Mucosa of descending colon (tissue), 3 donors: Measurements from ENCODE around the gene PI4KA. TPM values are rescaled to one million over a fixed set of nuclear protein-coding genes. Genes with fewer than 3 reads are reported as not detected.

Experiments used
- ATAC-seq: fragments of 200-7000 bp; cut with Tn5 transposase; one replicate; pipeline ENCODE4 v1.9.1; 2020; ENCODE audit warnings: mild to moderate bottlenecking, moderate library complexity
- DNase-seq, 3 donors: peaks; one replicate each; pipeline ENCODE4 v3.0.0-alpha.2; 2020
- H3K36me3 ChIP-seq: fragments of 200-600 bp; one replicate; pipeline ENCODE4 v1.8.0; 2021; ENCODE audit warnings: low read depth, mild to moderate bottlenecking
- H3K4me1 ChIP-seq: fragments of 200-600 bp; one replicate; pipeline ENCODE4 v1.8.0; 2021; ENCODE audit warnings: low read depth, mild to moderate bottlenecking
- H3K4me3 ChIP-seq: fragments of 200-600 bp; one replicate; pipeline ENCODE4 v1.8.0; 2021; ENCODE audit warnings: mild to moderate bottlenecking
- H3K9me3 ChIP-seq: fragments of 200-600 bp; one replicate; pipeline ENCODE4 v1.8.0; 2021; ENCODE audit warnings: mild to moderate bottlenecking
- CTCF ChIP-seq: fragments of 200-600 bp; IDR thresholded peaks from one replicate; pipeline ENCODE4 v1.8.0; 2022; ENCODE audit warnings: antibody characterized with exemption, mild to moderate bottlenecking
- intact Hi-C, 2 donors: fragments of 100-400 bp; cut with DNase I in 1 of 2; cut with micrococcal nuclease in 1 of 2; formaldehyde crosslinking; loops; one replicate each; pipeline versions ENCODE4 v1.11.0 to v1.11.1; 2022; cut with DNase I, micrococcal nuclease
- total RNA-seq, 3 donors: library from RNA; stranded (reverse); fragmentation: NEBNext Ultra II Directional in 2 of 3; extraction: Animal tissue kit (Norgen Biotek cat#: 25700) in 2 of 3; gene quantifications; one replicate each; pipeline versions ENCODE4 v1.2.1 to v1.2.4, GENCODE V29; 2021 to 2023
- donor health status: DM: no; HTN: no; CAD: no; lungs with moderate emphysema.
- donor health status: DM: no; HTN: no; CAD: no.
- donor health status: DM: no; HTN: yes; CAD: no.

The PI4KA gene
- total RNA-seq, 3 donors from 2014 or later, result 77.7 to 130 (median 95.0) TPM

DNA sequence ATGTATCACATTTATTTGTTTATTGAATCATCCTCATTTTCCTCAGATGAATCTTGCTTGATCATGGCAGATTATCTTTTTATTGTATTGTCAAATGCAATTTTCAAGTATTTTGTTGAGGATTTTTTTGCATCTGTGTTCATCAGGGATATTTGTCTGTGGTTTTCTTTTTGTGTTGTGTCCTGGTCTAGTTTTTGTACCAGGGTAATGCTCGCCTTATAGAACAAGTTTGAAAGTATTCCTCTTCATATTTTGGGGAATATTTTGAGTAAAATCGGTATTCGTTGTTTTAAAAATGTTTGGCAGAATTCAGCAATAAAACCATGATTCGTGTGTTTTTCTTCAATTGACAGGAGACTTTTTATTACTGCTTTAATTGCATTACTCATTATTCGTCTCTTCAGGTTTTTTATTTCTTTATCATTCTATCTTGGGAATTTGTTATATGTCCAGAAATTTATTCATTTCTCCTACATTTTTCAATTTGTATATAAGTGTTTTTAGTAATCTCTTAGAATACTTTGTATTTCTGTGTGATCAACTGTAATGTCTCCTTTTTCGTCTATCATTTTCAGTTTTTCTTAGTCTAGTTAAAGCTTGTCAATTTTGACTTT is 198.1 kb downstream of the PI4KA start:
- Histone ChIP-seq H3K4me1 (no peaks in the 10 kb centered on the region), H3K9me3 (no peaks in the 10 kb centered on the region), H3K4me3 (no peak overlapping the region), H3K36me3 (no peaks in the 10 kb centered on the region)
- ATAC-seq (no peak), DNase-seq (no peak)
- intact Hi-C loops, result no loop called here
- TF ChIP-seq CTCF, result no peak

DNA sequence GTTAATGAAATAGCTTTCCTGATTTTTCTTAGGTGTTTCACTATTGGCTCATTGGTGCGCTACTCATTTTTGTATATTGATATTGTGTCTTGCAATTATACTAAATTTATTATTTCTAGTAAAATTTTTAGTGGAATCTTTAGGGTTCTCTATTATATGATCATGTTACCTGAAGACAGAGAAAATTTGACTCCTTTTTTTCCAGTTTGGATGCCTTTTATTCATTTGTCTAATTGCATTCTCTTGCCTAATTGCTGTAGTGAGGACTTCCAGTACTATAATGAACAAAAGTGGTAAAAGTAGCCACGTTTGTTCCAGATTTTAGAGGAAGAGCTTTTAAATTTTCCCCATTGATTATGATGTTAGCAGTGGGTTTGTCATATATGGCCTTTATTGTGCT is 198.7 kb downstream of the PI4KA start:
- DNase-seq (no peak), ATAC-seq (no peak)
- H3K4me3 ChIP-seq, result no peak overlapping the region
- intact Hi-C loops, result no loop called here
- H3K36me3 ChIP-seq, result no peaks in the 10 kb centered on the region
- no peaks in the 10 kb centered on the region for H3K4me1 ChIP-seq
- no peaks in the 10 kb centered on the region for H3K9me3 ChIP-seq
- TF ChIP-seq CTCF, result no peak

DNA sequence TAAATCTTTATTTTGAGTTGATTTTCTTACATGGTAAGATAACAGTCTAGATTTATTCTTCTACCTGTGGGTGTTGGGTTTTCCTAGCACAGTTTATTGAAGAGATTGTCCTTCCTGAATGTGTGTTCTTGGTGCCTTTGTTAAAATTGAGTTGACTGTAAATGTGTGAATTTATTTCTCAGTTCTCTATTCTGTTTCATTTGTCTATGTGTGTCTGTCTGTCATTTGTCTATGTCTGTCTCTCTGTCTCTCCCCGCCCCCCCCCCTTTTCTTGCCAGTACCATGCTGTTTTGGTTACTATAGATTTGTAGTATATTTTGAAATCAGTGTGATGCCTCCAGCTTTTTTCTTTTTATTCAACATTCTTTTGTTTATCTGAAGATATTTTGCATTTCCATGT is 199.4 kb downstream of the PI4KA start:
- Histone ChIP-seq H3K4me3 (no peak overlapping the region), H3K9me3 (no peaks in the 10 kb centered on the region), H3K36me3 (no peaks in the 10 kb centered on the region), H3K4me1 (no peaks in the 10 kb centered on the region)
- ATAC-seq (no peak), DNase-seq (no peak)
- intact Hi-C loops, result no loop called here
- TF ChIP-seq CTCF, result no peak

DNA sequence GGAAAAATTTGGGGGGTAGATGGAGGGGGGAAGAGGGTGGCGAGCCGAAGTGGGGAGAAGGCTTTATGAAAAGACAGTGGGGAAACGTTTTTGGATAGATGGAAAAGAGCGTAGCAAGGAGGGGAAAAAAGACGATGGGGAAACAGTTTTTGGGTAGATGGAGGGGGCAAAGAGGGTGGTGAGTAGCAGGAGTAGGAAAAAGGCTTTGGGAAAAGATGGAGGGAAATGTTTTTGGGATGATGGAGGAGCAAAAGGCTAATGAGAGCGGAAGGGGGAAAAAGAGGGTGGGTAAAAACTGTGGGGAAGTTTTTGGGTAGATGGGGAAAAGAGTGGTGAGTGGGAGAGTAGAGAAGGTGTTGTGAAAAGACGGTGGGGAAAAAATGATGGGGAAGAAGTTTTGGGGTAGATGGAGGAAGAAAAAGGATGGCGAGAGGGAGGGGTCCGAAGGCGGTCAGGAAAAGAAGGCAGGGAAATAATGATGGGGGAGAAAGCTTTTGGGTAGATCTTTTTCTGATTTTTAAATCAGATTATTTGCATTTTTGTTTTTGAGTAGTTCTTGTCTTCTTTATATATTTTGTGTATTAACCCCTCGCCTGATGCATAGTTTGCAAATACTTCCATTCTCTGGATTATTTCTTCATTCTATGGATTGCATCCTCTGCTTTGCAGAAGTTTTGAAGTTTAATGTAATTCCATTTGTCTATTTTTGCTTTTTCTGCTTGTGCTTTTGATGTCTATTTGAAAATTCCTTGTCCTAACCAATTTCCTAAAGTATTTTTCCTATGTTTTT is 200.0 kb downstream of the PI4KA start:
- H3K36me3 ChIP-seq, result no peaks in the 10 kb centered on the region
- DNase-seq, result no peak
- intact Hi-C loops, result no loop called here
- no peak overlapping the region for H3K4me3 ChIP-seq
- TF ChIP-seq CTCF, result no peak
- no peaks in the 10 kb centered on the region for H3K9me3 ChIP-seq
- H3K4me1 ChIP-seq, result no peaks in the 10 kb centered on the region
- no peak for ATAC-seq

DNA sequence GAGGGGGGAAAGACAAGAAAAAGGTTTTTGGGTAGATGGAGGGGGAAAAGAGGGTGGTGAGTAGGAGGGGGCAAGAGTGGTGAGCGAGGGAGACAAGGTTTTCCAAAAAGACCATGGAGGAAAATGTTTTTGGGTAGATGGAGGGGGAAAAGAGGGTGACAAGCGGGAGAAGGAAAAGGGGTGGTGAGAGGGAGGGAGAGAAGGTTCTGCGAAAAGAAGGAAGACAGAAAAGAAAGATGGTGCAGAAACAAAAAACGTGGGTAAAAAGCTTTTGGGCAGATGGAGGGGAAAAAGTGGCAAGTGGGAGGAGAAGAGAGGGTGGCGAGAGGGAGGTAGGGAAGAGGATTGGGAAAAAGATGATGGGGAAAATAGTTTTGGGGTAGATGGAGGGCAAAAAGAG is 200.6 kb downstream of the PI4KA start:
- no peak for DNase-seq
- no peaks in the 10 kb centered on the region for H3K36me3 ChIP-seq
- H3K9me3 ChIP-seq, result no peaks in the 10 kb centered on the region
- ATAC-seq, result no peak
- intact Hi-C loops, result no loop called here
- TF ChIP-seq CTCF, result no peak
- no peak overlapping the region for H3K4me3 ChIP-seq
- no peaks in the 10 kb centered on the region for H3K4me1 ChIP-seq

Other genes with a start within 250 kb of the PI4KA start
- not detected for gene SERPIND1, start 84.7 kb downstream of the PI4KA start, total RNA-seq
- gene SNAP29, start 196 bp upstream of the PI4KA start, total RNA-seq, result 10 to 100 TPM; 32.2 to 33.8 (median 32.5) TPM
- gene CRKL, start 58.6 kb upstream of the PI4KA start, total RNA-seq, result 10 to 100 TPM; 48.7 to 63.4 (median 55.3) TPM
- 100 to 1,000 TPM in 2 of 3 donors, 10 to 100 TPM in 1; 73.1 to 239 (median 181) TPM for gene AIFM3, start 108.4 kb upstream of the PI4KA start, total RNA-seq
- 10 to 100 TPM; 42.9 to 71.3 (median 43.6) TPM for gene LZTR1, start 123.5 kb upstream of the PI4KA start, total RNA-seq
- 10 to 100 TPM; 16.8 to 27.8 (median 19.8) TPM for gene THAP7, start 143.3 kb upstream of the PI4KA start, total RNA-seq
- 1 to 10 TPM; 1.4 to 1.6 (median 1.4) TPM for gene P2RX6, start 156.4 kb upstream of the PI4KA start, total RNA-seq
- gene SLC7A4, start 173.8 kb upstream of the PI4KA start, total RNA-seq, result 1 to 10 TPM; 1.4 to 4.0 (median 2.4) TPM
- gene LRRC74B, start 187.1 kb upstream of the PI4KA start, total RNA-seq, result under 1 TPM in 1 of 3 donors, not detected in 2; 0.31 TPM